HepG2 (cell line): Measurements from ENCODE around the gene MCRIP2. TPM values are rescaled to one million over a fixed set of nuclear protein-coding genes. Genes with fewer than 3 reads are reported as not detected.

Experiments
- ATAC-seq: fragments of 200-7000 bp; cut with Tn5 transposase; 3 replicates; pipeline ENCODE4 v1.9.1; 2020; ENCODE audit warnings: mild to moderate bottlenecking, moderate library complexity
- BruUV-seq: library from RNA; stranded (reverse); fragments of 400-500 nt; replicated peaks from 2 replicates; lab custom pipeline; 2021; lab: Mats Ljungman, UMichigan
- CTCF ChIA-PET: fragments of 300-600 bp; formaldehyde crosslinking; extraction: SDS; loops from one replicate; lab custom pipeline; 2021; ENCODE audit warnings: low total read pairs, inconsistent platforms, low intra/inter-chr PET ratio; lab: Yijun Ruan, JAX
- POLR2A ChIA-PET: fragments of 350-600 bp; sonication (Branson Sonifier 250); formaldehyde crosslinking; loops from one replicate; lab custom pipeline; 2020; ENCODE audit warnings: antibody characterized with exemption, inconsistent platforms; lab: Yijun Ruan, JAX
- DNase-seq: peaks from one replicate; pipeline ENCODE4 v3.0.0-alpha.2; 2015; ENCODE audit warnings: low spot score
- FAIRE-seq: peaks from 3 replicates; lab custom pipeline; 2011; peaks lifted over from hg19 to GRCh38; lab: Jason Lieb, UNC
- H2AFZ ChIP-seq: one replicate; pipeline ENCODE4 v1.6.1; 2011; ENCODE audit warnings: low read length, inconsistent platforms
- H3K27ac ChIP-seq: fragments of 300-600 bp; 3 replicates; pipeline ENCODE4 v1.8.0; 2011; ENCODE audit warnings: mixed run types, mild to moderate bottlenecking, mixed read lengths, low read length, inconsistent platforms; ENCODE audit not compliant: insufficient read depth; ENCODE audit errors: extremely low read length
- H3K27me3 ChIP-seq, 2 experiments: fragments of 200-600 bp in 1 of 2; 2 replicates in 1 of 2; 3 replicates in 1 of 2; pipeline versions ENCODE4 v1.6.0 to v1.8.0; 2011; ENCODE audit warnings: low read length in 2 of 2, mild to moderate bottlenecking in 2 of 2, moderate library complexity in 2 of 2, inconsistent platforms in 1 of 2; ENCODE audit not compliant: insufficient read depth in 2 of 2, control insufficient read depth in 1 of 2
- H3K36me3 ChIP-seq, 2 experiments: fragments of 200-600 bp in 1 of 2; replicated peaks in 1 of 2; 2 replicates in 1 of 2; 3 replicates in 1 of 2; pipeline versions ENCODE4 v1.5.1 to v1.8.0; 2011; ENCODE audit warnings: low read length in 2 of 2, inconsistent platforms in 1 of 2; ENCODE audit not compliant: insufficient read depth in 2 of 2, control insufficient read depth in 1 of 2
- H3K4me1 ChIP-seq: 2 replicates; pipeline ENCODE4 v1.5.1; 2012; ENCODE audit warnings: low read length, inconsistent platforms; ENCODE audit not compliant: insufficient read depth
- H3K4me2 ChIP-seq: 2 replicates; pipeline ENCODE4 v1.6.0; 2011; ENCODE audit warnings: low read depth, low read length, inconsistent platforms
- H3K4me3 ChIP-seq, 3 experiments: fragments of 200-600 bp in 1 of 3; sonication (generic), shearing (Covaris generic) in 1 of 3; replicated peaks in 1 of 3; 2 replicates each; pipeline ENCODE4 v1.5.1; 2011 to 2016; ENCODE audit warnings: low read length in 3 of 3, inconsistent platforms in 2 of 3, low read depth in 2 of 3, mild to moderate bottlenecking in 2 of 3, control low read depth in 1 of 3, mixed read lengths in 1 of 3; ENCODE audit not compliant: insufficient read depth in 1 of 3
- H3K79me2 ChIP-seq: one replicate; pipeline ENCODE4 v1.6.1; 2011; ENCODE audit warnings: low read length, inconsistent platforms; ENCODE audit not compliant: insufficient read depth
- H3K9ac ChIP-seq: 2 replicates; pipeline ENCODE4 v1.6.0; 2011; ENCODE audit warnings: mild to moderate bottlenecking, low read depth, low read length, inconsistent platforms; ENCODE audit not compliant: insufficient read depth
- H3K9me3 ChIP-seq: 2 replicates; pipeline ENCODE4 v1.5.1; 2012; ENCODE audit warnings: mild to moderate bottlenecking, low read length
- H4K20me1 ChIP-seq: 2 replicates; pipeline ENCODE4 v1.6.0; 2011; ENCODE audit warnings: inconsistent platforms, mild to moderate bottlenecking, low read length, moderate library complexity; ENCODE audit not compliant: insufficient read depth
- CEBPB ChIP-seq: IDR thresholded peaks from 2 replicates; pipeline ENCODE4 v1.6.1; 2011; ENCODE audit warnings: low read depth, low read length, improper control_type of control experiment, borderline replicate concordance
- CEBPG ChIP-seq: IDR thresholded peaks from 2 replicates; pipeline ENCODE4 v1.6.1; 2016
- CREB1 ChIP-seq, 2 experiments: fragments of 450-650 bp in 1 of 2; IDR thresholded peaks; 2 replicates each; pipeline ENCODE4 v1.6.1; 2016 to 2017; ENCODE audit warnings: control low read depth in 1 of 2, mild to moderate bottlenecking in 1 of 2, missing compliant biosample characterization in 1 of 2, missing genetic modification characterization in 1 of 2
- FOSL2 ChIP-seq: sonication (generic); formaldehyde crosslinking; IDR thresholded peaks from 2 replicates; pipeline ENCODE4 v1.4.0; 2020; ENCODE audit warnings: missing genetic modification reagents
- GABPA ChIP-seq, 2 experiments: IDR thresholded peaks; 2 replicates each; pipeline ENCODE4 v1.6.1; 2011 to 2016; ENCODE audit warnings: low read depth in 2 of 2, low read length in 1 of 2, missing biosample characterization in 1 of 2, missing genetic modification characterization in 1 of 2
- GABPB1 ChIP-seq: IDR thresholded peaks from 2 replicates; pipeline ENCODE4 v1.6.1; 2016; ENCODE audit warnings: mild to moderate bottlenecking, missing genetic modification reagents, moderate library complexity, missing compliant biosample characterization
- NFYC ChIP-seq: IDR thresholded peaks from 2 replicates; pipeline ENCODE4 v1.6.1; 2016; ENCODE audit warnings: missing genetic modification reagents, missing compliant biosample characterization
- ONECUT2 ChIP-seq: sonication (generic); formaldehyde crosslinking; IDR thresholded peaks from 2 replicates; pipeline ENCODE4 v1.4.0; 2020; ENCODE audit warnings: missing genetic modification reagents
- SATB2 ChIP-seq: sonication (generic); formaldehyde crosslinking; IDR thresholded peaks from 2 replicates; pipeline ENCODE4 v1.5.0; 2020; ENCODE audit warnings: missing genetic modification reagents
- TRAFD1 ChIP-seq: sonication (generic); formaldehyde crosslinking; IDR thresholded peaks from 2 replicates; pipeline ENCODE4 v1.5.1; 2020; ENCODE audit warnings: missing genetic modification reagents, mild to moderate bottlenecking, borderline replicate concordance
- ZEB1 ChIP-seq: IDR thresholded peaks from 2 replicates; pipeline ENCODE4 v1.6.1; 2012; ENCODE audit warnings: mild to moderate bottlenecking, low read depth, inconsistent platforms; ENCODE audit not compliant: insufficient replicate concordance
- ZNF468 ChIP-seq: sonication (generic); formaldehyde crosslinking; IDR thresholded peaks from 2 replicates; pipeline ENCODE4 v1.8.0; 2022; ENCODE audit warnings: mild to moderate bottlenecking, moderate library complexity, missing genetic modification reagents
- ZSCAN5A ChIP-seq: sonication (generic); formaldehyde crosslinking; IDR thresholded peaks from 2 replicates; pipeline ENCODE4 v1.8.0; 2022; ENCODE audit warnings: mild to moderate bottlenecking, missing genetic modification reagents, borderline replicate concordance
- WGBS: methylation state at CpG from one replicate; pipeline ENCODE4 v1.1.6; 2017; ENCODE audit warnings: low lambda C conversion rate; 5-methylcytosine and 5-hydroxymethylcytosine counted together
- in situ Hi-C: cut with HindIII; loops from 2 replicates; pipeline ENCODE4 v1.10.0; 2017; ENCODE audit warnings: low pct_unique_long_range_greater_than_20kb; ENCODE audit not compliant: extremely low pct_ligation_motif_present
- intact Hi-C: fragments of 100-400 bp; cut with micrococcal nuclease; formaldehyde crosslinking; loops from one replicate; pipeline ENCODE4 v1.10.0; 2022; ENCODE audit not compliant: unreplicated experiment
- polyA plus RNA-seq, 8 experiments: library from polyadenylated mRNA; depleted of rRNA in 3 of 8; stranded (reverse) in 7 of 8; unstranded in 1 of 8; fragments of >200 nt; fragmentation: Illumina TruSeq in 4 of 8; extraction: Trizol in 4 of 8; gene quantifications; 2 replicates each; pipeline versions ENCODE4 v1.2.1 to v1.2.3, GENCODE V29; 2011 to 2016; ENCODE audit warnings: low read depth in 4 of 8, missing spikeins in 1 of 8, mixed read lengths in 1 of 8; ENCODE audit not compliant: insufficient read depth in 1 of 8
- total RNA-seq, 5 experiments: library from RNA; depleted of rRNA; stranded (reverse); fragments of >200 nt; fragmentation: Illumina TruSeq; extraction: Trizol; gene quantifications; 2 replicates each; pipeline ENCODE4 v1.2.3, GENCODE V29; 2016; ENCODE audit warnings: low read depth in 1 of 5

The MCRIP2 gene
- total and polyA plus RNA-seq, 2 of the 13 experiments (the other 11 are each of a cell fraction or from before 2014, with no cell fraction given): 39.6 to 76.7 TPM

GRCh38 chr16:592518-593306 is 48.9 kb upstream of the MCRIP2 start (continued):
- TF ChIP-seq GABPA (IDR thresholded peaks at IDR 0.05; ENCODE audit: low read depth, low read length) (no peak), GABPA (CRISPR knock-in tag; IDR thresholded peaks at IDR 0.05; ENCODE audit: low read depth) (0 out of 2 replicates have a peak, but pooled peaks have one; percentile 16), CEBPG (peak; percentile 85)

GRCh38 chr16:593406-593805 is 48.2 kb upstream of the MCRIP2 start:
- Histone ChIP-seq H3K79me2 (peaks cover 46% of the 10 kb centered on the region), H3K4me2 (no peak overlapping the region; the same call in 1 of the 2 replicates), H3K27ac (no peak overlapping the region)
- no TSS peak for BruUV-seq
- ATAC-seq: no peak
- TF ChIP-seq FOSL2 (CRISPR knock-in tag) (peak; percentile 73), ZEB1 (peak; percentile 24), NFYC (no peak)
- TF ChIP-seq, all 625 proteins: peak for 2
- H3K9me3 ChIP-seq: no peaks in the 10 kb centered on the region
- H2AFZ ChIP-seq: no peak overlapping the region
- ChIA-PET POLR2A (interaction anchor here (1.3 kb wide), 1 partner anchor 35 kb away, joined by 3 read pairs; no protein-coding TSS in a partner anchor), CTCF (no interaction called here)
- intact Hi-C loops: no loop called here
- no peaks in the 10 kb centered on the region; a peak in 1 of 5 replicates for H3K27me3 ChIP-seq
- no peak overlapping the region for H3K4me3 ChIP-seq
- peaks cover 4 to 7% of the 10 kb centered on the region in 2 experiments; a peak in 1 of 5 replicates for H3K36me3 ChIP-seq
- WGBS: 96% methylated on average over 7 of the region's 9 CpGs
- H4K20me1 ChIP-seq: peaks cover 10% of the 10 kb centered on the region; the same call in 1 of the 2 replicates
- FAIRE-seq: no peak
- 0 out of 2 replicates have a peak overlapping the region, but pooled peaks have one; percentile 15 for H3K9ac ChIP-seq
- in situ Hi-C loops: no loop called here
- peaks cover 34% of the 10 kb centered on the region for H3K4me1 ChIP-seq
- no peak for DNase-seq

- Histone ChIP-seq H3K9me3 (no peaks in the 10 kb centered on the region), H3K27me3 (no peaks in the 10 kb centered on the region; a peak in 1 of 5 replicates), H3K27ac (no peak overlapping the region), H4K20me1 (peaks cover 10% of the 10 kb centered on the region; the same call in 1 of the 2 replicates), H2AFZ (no peak overlapping the region), H3K79me2 (peaks cover 43% of the 10 kb centered on the region), H3K4me2 (no peak overlapping the region; the same call in 1 of the 2 replicates), H3K36me3 (peaks cover 4 to 7% of the 10 kb centered on the region in 2 experiments; a peak in 1 of 5 replicates), H3K4me1 (peaks cover 34% of the 10 kb centered on the region), H3K4me3 (no peak overlapping the region), H3K9ac (no peak overlapping the region)
- DNase-seq (no peak), FAIRE-seq (no peak), ATAC-seq (no peak)
- whole genome bisulfite sequencing: 98% methylated on average over 11 of the region's 16 CpGs
- no TSS peak for BruUV-seq
- ChIA-PET CTCF (no interaction called here), POLR2A (no interaction called here)
- intact Hi-C loops (no loop called here), in situ Hi-C loops (no loop called here)
- TF ChIP-seq CREB1 (IDR thresholded peaks at IDR 0.05) (no peak), CREB1 (CRISPR knock-in tag; IDR thresholded peaks at IDR 0.05) (no peak), ONECUT2 (CRISPR knock-in tag) (no peak), ZSCAN5A (CRISPR knock-in tag) (no peak), ZNF468 (no peak), TRAFD1 (CRISPR knock-in tag) (no peak), SATB2 (CRISPR knock-in tag) (no peak), CEBPB (no peak), GABPB1 (no peak)
These were observed 47.8 kb upstream of the MCRIP2 start for GRCh38 chr16:593807-594206.
